Adrenal gland (tissue), 5 donors: ENCODE data around the gene SRSF4.

Experiments
- POLR2A ChIP-seq, 2 donors: fragments of 450-650 bp; IDR thresholded peaks; one replicate each; pipeline ENCODE4 v1.6.1; 2017; ENCODE audit warnings: antibody characterized with exemption in 2 of 2, mild to moderate bottlenecking in 2 of 2, moderate library complexity in 1 of 2
- TF ChIP-seq, protein P1 (sequence below), 6 experiments: fragments of 450-650 bp in 4 of 6; fragments of 200-600 bp in 2 of 6; sonication (generic) in 1 of 6; IDR thresholded peaks; 1 replicate in 5 of 6; 2 replicates in 1 of 6; pipeline versions ENCODE4 v1.5.1 to v1.8.0; 2016 to 2021; ENCODE audit warnings: antibody characterized with exemption in 6 of 6, mild to moderate bottlenecking in 2 of 6, moderate library complexity in 1 of 6
- donor health status: DM: no; HTN: no; CAD: no.

DNA sequence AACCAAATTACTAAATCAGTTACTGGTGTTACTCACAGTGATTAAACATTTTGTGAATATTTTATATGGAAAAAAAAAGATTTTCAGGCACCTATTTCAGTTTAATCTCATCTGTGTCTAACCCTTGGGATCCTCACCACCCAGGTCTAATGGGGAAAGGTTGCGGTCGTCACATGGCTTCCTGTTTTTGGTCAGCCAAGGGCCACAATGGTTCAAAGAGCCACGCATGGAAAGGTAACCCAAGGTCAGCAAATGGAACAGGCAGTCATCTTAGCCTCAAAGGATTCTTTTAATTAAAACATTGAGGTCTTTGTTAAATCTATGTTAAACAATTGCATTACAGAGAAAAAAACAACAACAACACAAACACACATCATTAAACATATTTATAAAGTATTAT lies 21.9 kb downstream of the SRSF4 start:
- TF ChIP-seq, protein P1, sequence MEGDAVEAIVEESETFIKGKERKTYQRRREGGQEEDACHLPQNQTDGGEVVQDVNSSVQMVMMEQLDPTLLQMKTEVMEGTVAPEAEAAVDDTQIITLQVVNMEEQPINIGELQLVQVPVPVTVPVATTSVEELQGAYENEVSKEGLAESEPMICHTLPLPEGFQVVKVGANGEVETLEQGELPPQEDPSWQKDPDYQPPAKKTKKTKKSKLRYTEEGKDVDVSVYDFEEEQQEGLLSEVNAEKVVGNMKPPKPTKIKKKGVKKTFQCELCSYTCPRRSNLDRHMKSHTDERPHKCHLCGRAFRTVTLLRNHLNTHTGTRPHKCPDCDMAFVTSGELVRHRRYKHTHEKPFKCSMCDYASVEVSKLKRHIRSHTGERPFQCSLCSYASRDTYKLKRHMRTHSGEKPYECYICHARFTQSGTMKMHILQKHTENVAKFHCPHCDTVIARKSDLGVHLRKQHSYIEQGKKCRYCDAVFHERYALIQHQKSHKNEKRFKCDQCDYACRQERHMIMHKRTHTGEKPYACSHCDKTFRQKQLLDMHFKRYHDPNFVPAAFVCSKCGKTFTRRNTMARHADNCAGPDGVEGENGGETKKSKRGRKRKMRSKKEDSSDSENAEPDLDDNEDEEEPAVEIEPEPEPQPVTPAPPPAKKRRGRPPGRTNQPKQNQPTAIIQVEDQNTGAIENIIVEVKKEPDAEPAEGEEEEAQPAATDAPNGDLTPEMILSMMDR (IDR thresholded peaks at IDR 0.05) = no peak
- no peak for TF ChIP-seq POLR2A (IDR thresholded peaks at IDR 0.05)
